Fibroblast of the aortic adventitia (primary cell): ENCODE measurements around the gene HNRNPUL2. TPM values are rescaled to one million over a fixed set of nuclear protein-coding genes. Genes with fewer than 3 reads are reported as not detected.

ENCODE experiments used
- DNase-seq: peaks from one replicate; pipeline ENCODE4 v3.0.0-alpha.2; 2010; ENCODE audit warnings: low read depth
- H3K4me3 ChIP-seq: 2 replicates; pipeline ENCODE4 v1.5.1; 2011; ENCODE audit warnings: low read depth, mild to moderate bottlenecking, control low read depth, low read length, moderate library complexity
- small RNA-seq: library from RNA; depleted of rRNA; stranded (forward); fragments of <200 nt; gene quantifications from one replicate; pipeline ENCODE3, GENCODE V24; 2012
- total RNA-seq: library from RNA; depleted of rRNA; stranded (reverse); fragments of >200 nt; gene quantifications from 2 replicates; pipeline ENCODE4 v1.2.3, GENCODE V29; 2012; ENCODE audit warnings: low replicate concordance
- TF ChIP-seq, protein P1 (sequence below): IDR thresholded peaks from 2 replicates; pipeline ENCODE4 v1.5.1; 2011; ENCODE audit warnings: mild to moderate bottlenecking, low read length, control low read depth, inconsistent platforms; ENCODE audit not compliant: insufficient read depth

Gene HNRNPUL2
- total RNA-seq, 1 donor = 16.7 TPM

DNA sequence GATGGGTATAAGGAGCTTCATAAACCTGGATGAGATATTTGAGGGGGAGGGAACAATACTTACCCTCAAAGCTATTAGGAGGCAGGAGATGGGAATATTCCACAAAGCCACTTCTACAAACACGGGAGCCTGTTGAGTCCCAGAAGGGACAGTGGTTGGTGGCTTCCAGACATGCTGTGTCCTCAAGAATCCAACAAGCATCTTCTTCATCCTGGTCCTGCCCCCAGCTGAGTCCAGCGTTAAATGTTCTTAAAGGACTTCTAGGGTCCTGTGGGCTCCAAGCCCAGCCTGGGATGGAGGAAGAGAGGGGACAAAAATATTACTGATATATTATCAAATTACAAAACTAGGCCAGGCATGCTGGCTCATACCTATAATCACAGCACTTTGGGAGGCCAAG, 59.8 kb downstream of the HNRNPUL2 start:
- no peak for DNase-seq
- H3K4me3 ChIP-seq = peak overlapping the region; percentile 97
- TF ChIP-seq, protein P1, sequence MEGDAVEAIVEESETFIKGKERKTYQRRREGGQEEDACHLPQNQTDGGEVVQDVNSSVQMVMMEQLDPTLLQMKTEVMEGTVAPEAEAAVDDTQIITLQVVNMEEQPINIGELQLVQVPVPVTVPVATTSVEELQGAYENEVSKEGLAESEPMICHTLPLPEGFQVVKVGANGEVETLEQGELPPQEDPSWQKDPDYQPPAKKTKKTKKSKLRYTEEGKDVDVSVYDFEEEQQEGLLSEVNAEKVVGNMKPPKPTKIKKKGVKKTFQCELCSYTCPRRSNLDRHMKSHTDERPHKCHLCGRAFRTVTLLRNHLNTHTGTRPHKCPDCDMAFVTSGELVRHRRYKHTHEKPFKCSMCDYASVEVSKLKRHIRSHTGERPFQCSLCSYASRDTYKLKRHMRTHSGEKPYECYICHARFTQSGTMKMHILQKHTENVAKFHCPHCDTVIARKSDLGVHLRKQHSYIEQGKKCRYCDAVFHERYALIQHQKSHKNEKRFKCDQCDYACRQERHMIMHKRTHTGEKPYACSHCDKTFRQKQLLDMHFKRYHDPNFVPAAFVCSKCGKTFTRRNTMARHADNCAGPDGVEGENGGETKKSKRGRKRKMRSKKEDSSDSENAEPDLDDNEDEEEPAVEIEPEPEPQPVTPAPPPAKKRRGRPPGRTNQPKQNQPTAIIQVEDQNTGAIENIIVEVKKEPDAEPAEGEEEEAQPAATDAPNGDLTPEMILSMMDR = no peak

DNA sequence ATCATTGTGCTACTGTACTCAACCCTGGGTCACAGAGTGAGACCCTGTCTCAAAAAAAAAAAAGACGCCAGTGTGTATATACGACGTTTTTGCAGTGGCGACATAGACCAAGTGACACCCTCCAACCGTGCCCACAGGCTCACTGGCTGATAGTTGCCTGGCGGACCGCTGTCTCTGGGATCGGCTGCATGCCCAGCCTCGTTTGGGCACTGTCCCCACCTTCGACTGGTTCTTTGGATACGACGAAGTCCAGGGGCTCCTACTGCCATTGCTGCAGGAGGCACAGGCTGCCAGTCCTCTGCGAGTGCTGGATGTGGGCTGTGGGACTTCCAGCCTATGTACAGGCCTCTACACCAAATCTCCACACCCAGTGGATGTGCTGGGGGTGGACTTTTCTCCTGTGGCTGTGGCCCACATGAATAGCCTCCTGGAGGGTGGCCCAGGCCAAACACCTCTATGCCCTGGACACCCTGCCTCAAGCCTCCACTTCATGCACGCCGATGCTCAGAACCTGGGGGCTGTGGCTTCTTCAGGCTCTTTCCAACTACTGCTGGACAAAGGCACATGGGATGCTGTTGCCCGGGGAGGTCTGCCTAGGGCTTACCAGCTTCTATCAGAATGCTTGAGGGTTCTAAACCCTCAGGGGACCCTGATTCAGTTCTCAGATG, 60.9 kb downstream of the HNRNPUL2 start:
- H3K4me3 ChIP-seq = peak overlapping the region; percentile 97
- no peak for DNase-seq
- TF ChIP-seq, protein P1 = no peak

DNA sequence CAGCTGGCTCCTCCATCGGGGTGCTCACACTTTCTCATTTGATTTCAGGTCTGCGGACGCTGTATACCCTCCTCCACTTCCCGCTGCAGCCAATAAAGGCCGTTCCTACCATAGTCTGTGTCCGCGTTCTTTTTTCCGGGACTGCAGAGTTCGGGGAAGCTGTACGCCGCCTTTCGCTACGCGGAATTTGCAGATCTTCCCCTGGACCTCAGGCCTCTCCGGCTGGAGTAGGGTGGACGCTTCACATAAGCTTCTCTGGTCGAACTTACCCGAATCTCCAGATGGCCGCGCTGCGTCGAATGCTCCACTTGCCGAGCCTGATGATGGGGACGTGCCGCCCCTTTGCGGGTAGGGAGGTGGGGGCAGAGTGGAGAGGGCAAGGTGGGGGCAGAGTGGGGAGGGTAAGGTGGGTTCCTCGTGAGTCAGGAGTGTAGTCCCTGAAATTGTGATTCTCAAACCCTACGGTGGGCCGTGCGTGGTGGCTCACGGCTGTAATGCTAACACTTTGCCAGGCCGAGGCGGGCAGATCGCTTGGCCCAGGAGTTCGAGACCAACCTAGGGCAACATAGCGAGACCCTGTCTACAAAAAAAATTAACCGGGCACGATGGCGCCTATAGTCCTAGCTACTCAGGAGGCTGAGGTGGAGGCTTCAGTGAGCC, 61.5 kb downstream of the HNRNPUL2 start:
- peak; percentile 74 for DNase-seq
- H3K4me3 ChIP-seq = peak overlapping the region; percentile 97
- TF ChIP-seq, protein P1 = no peak

DNA sequence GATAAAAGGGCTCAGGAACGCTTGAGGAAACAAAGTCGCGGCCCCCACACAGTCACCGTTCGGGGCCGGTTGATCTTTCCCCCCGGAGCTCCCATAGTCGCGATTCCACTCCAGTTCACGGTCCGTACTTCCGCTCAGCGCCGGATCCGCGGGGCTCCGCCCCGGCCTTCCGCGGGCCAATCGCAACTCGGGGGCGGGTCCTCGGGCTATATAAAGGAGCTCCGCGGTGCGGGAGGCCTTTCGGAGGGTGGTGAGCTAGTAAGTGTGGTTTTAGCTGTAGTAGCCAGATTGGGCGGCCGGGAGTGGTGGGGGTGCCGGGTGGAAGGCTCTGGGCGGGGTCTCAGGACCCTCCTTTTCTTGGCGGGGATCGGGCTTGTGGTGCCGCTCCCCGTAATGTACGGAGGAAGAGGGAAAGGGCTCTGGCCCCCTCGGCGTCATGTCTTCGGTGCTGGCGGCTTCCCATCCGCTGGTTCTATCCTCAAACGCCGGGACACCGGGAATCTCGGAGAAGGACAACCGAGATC, 62.1 kb downstream of the HNRNPUL2 start, which contains the start of the genes C11orf98 and CSKMT:
Gene C11orf98, minus strand, starts transcription at position 136 of the 524 bp plus-strand sequence. Its CDS starts 41 bp downstream, at position 95.
Gene CSKMT, plus strand, starts transcription at position 238 of the 524 bp plus-strand sequence. CDS start 568 bp downstream, outside the sequence.
- TF ChIP-seq, protein P1 = no peak
- peak within 1 kb of the TSS; percentile 97 for H3K4me3 ChIP-seq
- DNase-seq = peak; percentile 94

DNA sequence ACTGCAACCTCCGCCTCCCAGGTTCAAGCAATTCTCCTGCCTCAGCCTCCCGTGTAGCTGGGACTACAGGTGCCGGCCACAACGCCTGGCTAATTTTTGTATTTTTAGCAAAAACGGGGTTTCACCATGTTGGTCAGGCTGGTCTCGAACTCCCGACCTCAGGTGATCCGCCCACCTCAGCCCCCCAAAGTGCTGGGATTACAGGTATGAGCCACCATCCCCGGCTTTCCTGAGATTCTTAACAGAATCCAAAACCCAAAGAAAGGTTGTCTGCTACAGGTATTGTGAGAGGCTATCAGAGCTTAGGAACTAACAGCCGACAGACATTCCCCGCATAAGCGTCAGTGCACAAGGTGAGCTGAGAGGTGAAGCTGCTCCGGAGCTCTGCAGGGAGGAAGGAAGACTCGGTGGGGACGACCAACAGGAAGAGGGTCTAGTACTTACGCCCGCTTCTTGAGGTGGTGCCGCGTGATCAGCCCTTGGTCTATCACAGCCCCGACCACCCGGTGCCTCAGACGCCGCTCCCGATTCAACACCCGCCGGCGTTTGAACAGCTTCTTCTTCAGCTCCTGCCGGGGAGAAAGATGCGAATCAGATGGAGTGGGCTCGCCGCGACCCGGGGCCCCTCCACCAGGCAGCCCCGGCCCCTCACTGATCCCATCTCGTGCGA, 62.7 kb downstream of the HNRNPUL2 start:
- peak; percentile 49 for DNase-seq
- H3K4me3 ChIP-seq = peak overlapping the region; percentile 97
- TF ChIP-seq, protein P1 = no peak

Small RNA genes within 50 kb of the gene (small RNA-seq; reads per million reads assigned to genes)
- not detected for gene SNORA57

Other genes with a start within 250 kb of the HNRNPUL2 start
- gene AHNAK, start 180.7 kb downstream of the HNRNPUL2 start, total RNA-seq = 737 and 1,851 TPM in 2 replicates
- 1,443 and 1,493 TPM in 2 replicates for gene EEF1G, start 153.6 kb downstream of the HNRNPUL2 start, total RNA-seq
- gene TUT1, start 135.9 kb downstream of the HNRNPUL2 start, total RNA-seq = 4.5 and 9.4 TPM in 2 replicates
- gene MTA2, start 125.6 kb downstream of the HNRNPUL2 start, total RNA-seq = 46.2 and 110 TPM in 2 replicates
- 22.3 and 61.7 TPM in 2 replicates for gene EML3, start 114.7 kb downstream of the HNRNPUL2 start, total RNA-seq
- gene ROM1, start 114.2 kb downstream of the HNRNPUL2 start, total RNA-seq = 4.6 and 26.4 TPM in 2 replicates
- gene B3GAT3, start 105.5 kb downstream of the HNRNPUL2 start, total RNA-seq = 14.1 and 18.7 TPM in 2 replicates
- 203 and 208 TPM in 2 replicates for gene GANAB, start 80.8 kb downstream of the HNRNPUL2 start, total RNA-seq
- gene INTS5, start 74.2 kb downstream of the HNRNPUL2 start, total RNA-seq = 20.9 and 21.8 TPM in 2 replicates
- 14.2 and 48.2 TPM in 2 replicates for gene C11orf98, start 62.2 kb downstream of the HNRNPUL2 start, total RNA-seq
- 9.8 and 10.8 TPM in 2 replicates for gene CSKMT, start 62.1 kb downstream of the HNRNPUL2 start, total RNA-seq
- 6.8 and 31.3 TPM in 2 replicates for gene UQCC3, start 55.8 kb downstream of the HNRNPUL2 start, total RNA-seq
- gene LBHD1, start 55.2 kb downstream of the HNRNPUL2 start, total RNA-seq = 4.2 and 4.5 TPM in 2 replicates
- 70.7 and 840 TPM in 2 replicates for gene UBXN1, start 48.4 kb downstream of the HNRNPUL2 start, total RNA-seq
- gene LRRN4CL, start 37.9 kb downstream of the HNRNPUL2 start, total RNA-seq = 39.0 and 62.0 TPM in 2 replicates
- gene BSCL2, start 20.0 kb downstream of the HNRNPUL2 start, total RNA-seq = 34.4 and 43.5 TPM in 2 replicates
- not detected in 2 replicates for gene GNG3, start 19.8 kb downstream of the HNRNPUL2 start, total RNA-seq
- gene TTC9C, start 1.0 kb upstream of the HNRNPUL2 start, total RNA-seq = 20.3 and 40.1 TPM in 2 replicates
- gene ZBTB3, start 26.7 kb upstream of the HNRNPUL2 start, total RNA-seq = 4.2 and 13.4 TPM in 2 replicates
- gene POLR2G, start 34.1 kb upstream of the HNRNPUL2 start, total RNA-seq = 17.0 and 76.5 TPM in 2 replicates
- 15.6 and 42.9 TPM in 2 replicates for gene TAF6L, start 43.9 kb upstream of the HNRNPUL2 start, total RNA-seq
- 39.4 and 54.7 TPM in 2 replicates for gene TMEM179B, start 59.9 kb upstream of the HNRNPUL2 start, total RNA-seq
- gene TMEM223, start 64.5 kb upstream of the HNRNPUL2 start, total RNA-seq = 4.5 and 14.7 TPM in 2 replicates
- 27.8 and 77.6 TPM in 2 replicates for gene NXF1, start 78.0 kb upstream of the HNRNPUL2 start, total RNA-seq
- gene STX5, start 104.6 kb upstream of the HNRNPUL2 start, total RNA-seq = 20.4 and 42.8 TPM in 2 replicates
- gene TEX54, start 105.4 kb upstream of the HNRNPUL2 start, total RNA-seq = 0.54 TPM in 1 of 2 replicates, not detected in the other
- gene WDR74, start 112.1 kb upstream of the HNRNPUL2 start, total RNA-seq = 29.5 and 29.8 TPM in 2 replicates
- gene SLC3A2, start 153.4 kb upstream of the HNRNPUL2 start, total RNA-seq = 174 and 179 TPM in 2 replicates
- not detected in 2 replicates for gene CHRM1, start 193.9 kb upstream of the HNRNPUL2 start, total RNA-seq